T-helper 2 cell (primary cell): Measurements from ENCODE around the gene TRPT1.
"Not testable (repeated sequence)": the region's sequence is repeated elsewhere in the genome, so short reads cannot be mapped to it uniquely, and the experiment has no call there.

ENCODE experiments used
- DNase-seq, 5 experiments: peaks; one replicate each; pipeline versions ENCODE4 v3.0.0 to v3.0.0-alpha.2; 2012 to 2022

The TRPT1 gene

GRCh38 chr11:64258356-64258755 lies 32.4 kb upstream of the TRPT1 start:
- DNase-seq: no peak

DNA sequence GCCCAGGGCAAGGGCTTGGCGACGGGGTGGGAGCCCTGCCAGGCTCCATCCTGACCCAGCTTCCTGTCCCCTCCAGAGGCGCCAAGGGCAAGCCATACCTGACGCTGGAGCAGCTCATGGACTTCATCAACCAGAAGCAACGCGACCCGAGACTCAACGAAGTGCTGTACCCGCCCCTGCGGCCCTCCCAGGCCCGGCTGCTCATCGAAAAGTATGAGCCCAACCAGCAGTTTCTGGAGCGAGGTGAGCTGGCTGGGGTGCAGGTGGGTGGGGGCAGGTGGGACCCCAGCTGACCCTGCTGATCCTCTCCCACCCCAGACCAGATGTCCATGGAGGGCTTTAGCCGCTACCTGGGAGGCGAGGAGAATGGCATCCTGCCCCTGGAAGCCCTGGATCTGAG lies 30.3 kb upstream of the TRPT1 start:
- DNase-seq: no peak

- no peak for DNase-seq
Measured at GRCh38 chr11:64255135-64256128, 29.4 kb upstream of the TRPT1 start.

- DNase-seq: no peak
Measured at GRCh38 chr11:64254326-64254725, 28.3 kb upstream of the TRPT1 start.

GRCh38 chr11:64253481-64253880 lies 27.5 kb upstream of the TRPT1 start:
- no peak for DNase-seq

DNA sequence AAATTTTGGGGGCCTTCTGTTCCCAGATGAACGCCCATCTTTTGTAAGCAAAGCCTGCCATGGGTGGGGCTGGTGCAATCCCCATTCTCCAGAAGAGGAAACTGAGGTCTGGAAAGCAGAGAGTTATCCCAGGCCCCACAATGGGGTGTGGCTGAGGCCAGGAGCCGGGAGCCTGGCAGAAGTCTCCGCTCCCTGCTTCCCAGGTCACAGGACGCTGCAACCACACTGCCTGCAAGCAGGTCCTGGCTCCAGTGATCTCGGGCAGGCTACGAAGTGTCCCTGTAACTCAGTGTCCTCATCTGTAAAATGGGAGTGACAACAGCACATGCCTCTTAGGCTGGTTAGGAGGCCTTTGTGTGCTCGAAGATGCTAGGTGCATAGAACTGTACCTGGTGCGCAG lies 27.1 kb upstream of the TRPT1 start:
- DNase-seq: no peak

DNA sequence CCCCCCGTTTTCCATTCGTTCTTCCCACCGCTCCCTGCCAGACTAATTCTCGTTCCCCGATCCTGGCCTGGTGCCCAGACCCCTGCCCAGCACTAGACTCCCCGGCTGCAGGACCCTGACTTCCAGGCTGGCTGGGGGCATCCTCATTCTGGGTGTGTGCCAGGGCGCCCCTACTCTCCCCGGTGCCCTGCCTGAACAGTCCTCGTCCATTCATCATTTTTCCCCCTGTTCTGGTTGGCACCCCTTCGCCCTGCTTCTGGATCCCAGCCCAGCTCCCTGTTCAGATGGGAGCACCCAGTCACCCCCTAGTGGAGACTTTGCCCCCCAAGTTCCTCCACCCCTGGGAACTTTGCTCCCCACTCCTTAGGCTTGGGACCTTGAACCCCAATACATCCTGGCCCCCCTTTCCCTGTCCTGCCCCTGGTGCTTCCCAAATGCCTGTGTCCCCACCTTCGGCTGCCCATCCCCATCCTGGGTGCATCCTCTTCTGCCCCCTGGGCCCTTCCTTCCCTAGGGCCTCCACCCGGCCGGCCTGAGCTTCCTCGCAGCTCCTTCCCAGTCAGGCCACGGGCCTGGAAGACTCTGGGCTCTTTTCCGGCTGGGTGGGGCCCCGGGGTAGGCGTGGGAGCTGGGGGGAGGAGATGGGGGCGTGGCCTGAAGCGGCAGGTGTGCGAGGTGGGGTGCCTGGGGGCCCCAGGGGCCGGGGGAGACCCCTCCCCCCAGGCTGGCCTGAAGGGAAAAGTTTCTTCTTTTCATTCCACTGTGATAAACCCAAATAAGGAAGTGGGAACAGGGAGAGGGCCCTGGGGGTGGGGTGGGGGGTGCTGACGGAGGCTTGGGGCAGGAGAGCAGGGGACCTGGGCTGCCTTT lies 26.3 kb upstream of the TRPT1 start:
- no peak for DNase-seq

DNA sequence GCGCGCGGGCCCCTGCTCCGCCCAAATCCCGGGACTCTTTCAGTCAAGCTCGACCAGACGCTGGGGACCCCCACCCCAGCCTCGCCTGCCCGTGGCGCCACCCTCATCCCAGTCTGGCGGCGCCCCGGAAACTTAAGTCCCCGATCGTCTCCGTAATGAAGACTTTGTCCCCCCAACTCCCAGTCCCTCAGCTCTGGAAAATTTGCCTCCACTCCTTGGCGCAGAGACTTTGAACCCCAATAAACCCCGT lies 25.7 kb upstream of the TRPT1 start:
- DNase-seq: no peak

- peak; percentile 40 to 56 (median 49) for DNase-seq
Measured at GRCh38 chr11:64251016-64251752, 25.2 kb upstream of the TRPT1 start, which contains the start of gene PLCB3. TSS of gene PLCB3 (plus strand) at chr11:64251530. CDS start at chr11:64251650, 120 bp downstream.

- DNase-seq: no peak
Measured at GRCh38 chr11:64250415-64251015, 24.5 kb upstream of the TRPT1 start.

GRCh38 chr11:64249563-64250414 lies 23.8 kb upstream of the TRPT1 start:
- no peak for DNase-seq

- DNase-seq: no peak
Measured at GRCh38 chr11:64249038-64249437, 23.1 kb upstream of the TRPT1 start.

DNA sequence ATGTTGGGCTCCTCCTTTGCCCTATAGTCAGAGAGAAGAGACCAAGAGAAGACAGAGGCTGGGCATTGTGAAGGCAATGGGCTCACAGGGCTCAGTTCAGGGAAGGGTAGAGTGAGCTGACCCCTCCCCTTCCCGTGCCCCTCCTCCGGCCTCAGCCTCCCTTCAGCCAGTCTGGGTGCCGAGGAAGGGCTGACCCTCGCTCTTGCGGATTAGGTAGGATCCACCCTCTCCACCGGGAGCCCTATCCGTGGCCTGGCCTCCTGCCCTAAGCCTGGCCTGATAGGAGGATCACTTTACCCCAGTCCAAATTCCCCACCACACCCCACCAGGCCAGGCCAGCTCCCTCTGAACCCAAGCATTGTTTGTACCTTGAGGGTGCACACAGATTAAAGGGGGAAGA lies 22.6 kb upstream of the TRPT1 start:
- no peak for DNase-seq

GRCh38 chr11:64247729-64248531 lies 21.9 kb upstream of the TRPT1 start:
- DNase-seq: no peak

DNA sequence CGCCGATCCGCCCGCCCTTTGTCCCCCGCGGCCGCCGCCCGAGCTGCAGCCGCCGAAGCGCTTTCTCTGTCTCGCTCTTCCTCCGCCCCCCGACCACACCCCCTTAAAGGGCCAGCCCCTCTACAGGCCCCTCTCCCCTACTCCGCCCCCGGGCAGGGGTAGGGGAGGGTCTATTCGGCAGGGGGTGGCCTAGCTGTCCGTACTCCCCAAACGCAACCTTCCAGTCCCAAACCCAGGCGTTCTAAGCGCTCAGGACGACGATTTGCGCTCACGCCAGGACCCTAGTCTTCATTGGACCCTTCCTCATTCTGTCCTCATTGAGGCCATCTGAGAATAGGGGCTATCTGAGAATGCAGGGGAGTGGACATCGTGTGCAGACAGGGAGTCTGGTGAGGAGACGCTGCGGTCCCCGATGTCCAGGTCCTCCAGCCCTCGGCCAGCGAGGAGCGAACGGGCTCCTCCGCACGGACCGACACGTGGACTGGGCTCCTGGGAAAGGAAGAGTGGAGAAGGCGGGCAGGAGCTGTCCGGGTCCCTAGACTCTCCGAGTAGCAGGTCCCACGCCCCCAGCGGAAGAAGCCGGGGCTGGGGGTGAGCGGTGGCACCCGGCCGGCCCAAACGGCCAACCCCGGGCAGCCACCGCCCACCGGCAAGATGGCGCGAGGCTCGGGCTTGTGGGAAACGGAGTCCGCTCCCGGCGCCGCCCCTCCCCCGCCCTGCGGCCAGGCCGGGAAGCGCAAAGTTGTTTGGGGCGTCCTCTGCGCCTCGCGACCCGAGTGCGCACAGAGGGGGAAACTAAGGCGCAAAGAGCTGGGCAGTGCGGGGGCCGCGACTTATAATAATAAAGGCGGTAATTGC lies 21.1 kb upstream of the TRPT1 start, which contains the start of gene PPP1R14B:
TSS of gene PPP1R14B (minus strand) at position 73 of the 858 bp plus-strand sequence. CDS start 270 bp downstream, outside the sequence.
- peak; percentile 60 to 85 (median 75) for DNase-seq

- DNase-seq: not testable (repeated sequence)
Measured at GRCh38 chr11:64246621-64246870, 20.6 kb upstream of the TRPT1 start.

DNA sequence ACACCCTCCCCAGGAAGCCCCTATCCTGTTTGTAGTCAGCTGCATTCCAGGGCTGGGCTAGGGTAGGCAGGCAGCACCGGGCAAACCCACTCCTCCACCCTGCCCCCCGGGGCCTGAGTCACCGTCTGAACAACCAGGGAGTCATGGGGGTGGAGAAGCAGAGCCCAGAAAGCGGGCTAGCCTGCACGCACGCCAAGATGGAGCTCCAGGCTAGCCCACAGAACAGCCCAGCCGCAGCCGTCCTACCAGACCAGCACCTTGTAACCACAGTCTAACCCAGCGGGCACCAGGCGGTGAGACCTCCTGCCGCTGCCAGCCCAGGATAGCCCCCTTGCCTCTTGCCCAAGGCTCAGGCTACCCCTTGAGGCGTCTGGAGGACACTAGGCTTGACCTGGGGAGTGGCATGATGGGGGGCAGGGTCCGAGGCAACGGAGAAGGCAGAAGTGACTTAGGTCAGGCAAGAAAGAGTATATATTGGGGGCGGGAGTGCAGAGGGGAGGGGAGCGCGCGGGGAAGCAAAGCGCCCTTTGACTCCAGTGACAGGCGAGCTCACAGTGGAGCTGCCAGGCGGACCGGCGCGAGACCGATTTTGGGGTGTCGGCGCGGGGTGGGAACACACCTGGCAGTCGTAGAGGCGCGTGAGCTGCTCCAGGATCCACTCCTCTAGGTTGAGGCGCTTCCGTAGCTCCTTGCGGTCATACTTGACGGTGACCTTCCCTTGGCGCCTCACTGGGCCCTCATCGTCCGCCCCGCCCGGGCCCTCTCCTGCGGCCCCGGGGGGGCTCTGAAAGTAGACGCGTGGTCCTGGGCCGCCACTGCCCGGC lies 20.0 kb upstream of the TRPT1 start:
- DNase-seq: peak in 4 of 5 experiments; percentile 36 to 78 (median 60)

- peak in 2 of 5 experiments; percentile 53 to 74 for DNase-seq
Measured at GRCh38 chr11:64245401-64245796, 19.4 kb upstream of the TRPT1 start.

DNA sequence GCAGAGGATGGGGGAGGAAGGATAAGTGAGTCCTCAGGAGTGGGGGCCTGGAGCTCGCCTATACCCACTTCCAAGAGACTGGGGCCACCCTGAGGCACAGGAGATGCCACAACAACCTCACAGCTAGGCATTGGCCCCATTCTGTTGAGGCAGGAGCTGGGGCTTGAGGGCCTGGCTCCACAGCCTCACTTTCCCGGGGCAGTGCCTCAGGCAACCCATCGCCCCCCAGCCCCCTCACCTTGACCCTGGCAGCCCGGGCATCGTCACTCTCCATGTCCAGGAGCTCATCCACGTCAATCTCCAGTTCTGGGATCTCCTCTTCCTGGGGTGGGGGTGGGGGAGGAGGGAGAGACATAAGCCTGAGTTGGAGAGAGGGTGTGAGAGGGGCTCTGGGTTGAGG lies 19.0 kb upstream of the TRPT1 start:
- DNase-seq: no peak
